K562 (cell line): ENCODE measurements around the gene PHETA1. TPM values are rescaled to one million over a fixed set of nuclear protein-coding genes. Genes with fewer than 3 reads are reported as not detected.

ENCODE experiments used
- ATAC-seq: fragments of 200-7000 bp; cut with Tn5 transposase; 3 replicates; pipeline ENCODE4 v1.9.1; 2020; ENCODE audit warnings: moderate library complexity
- BruUV-seq: library from RNA; stranded (reverse); fragments of 400-500 nt; replicated peaks from 2 replicates; lab custom pipeline; 2021; lab: Mats Ljungman, UMichigan
- CTCF ChIA-PET: fragments of 300-600 bp; formaldehyde crosslinking; extraction: SDS; loops from one replicate; lab custom pipeline; 2021; ENCODE audit warnings: low intra/inter-chr PET ratio; lab: Yijun Ruan, JAX
- POLR2A ChIA-PET: fragments of 300-600, 350-650 bp; sonication (Branson Sonifier 250); formaldehyde crosslinking; extraction: SDS; loops from one replicate; lab custom pipeline; 2021; ENCODE audit warnings: antibody characterized with exemption, inconsistent platforms; lab: Yijun Ruan, JAX
- DNase-seq, 4 experiments: peaks; one replicate each; pipeline versions ENCODE4 v3.0.0 to v3.0.0-alpha.2; 2011 to 2018; ENCODE audit warnings: low spot score in 3 of 4, mixed read lengths in 3 of 4; ENCODE audit errors: extremely low read depth in 1 of 4
- FAIRE-seq: peaks from 2 replicates; lab custom pipeline; 2011; peaks lifted over from hg19 to GRCh38; lab: Jason Lieb, UNC
- H2AFZ ChIP-seq: 2 replicates; pipeline ENCODE4 v1.6.0; 2011; ENCODE audit warnings: low read depth, low read length, control low read depth, inconsistent platforms
- H3K27ac ChIP-seq: fragments of 200-600 bp; 3 replicates; pipeline ENCODE4 v1.8.0; 2011; ENCODE audit warnings: low read depth, mild to moderate bottlenecking, control low read depth, inconsistent platforms, low read length, moderate library complexity, mixed read lengths; ENCODE audit errors: extremely low read depth
- H3K27me3 ChIP-seq, 2 experiments: fragments of 300-600 bp in 1 of 2; 2 replicates in 1 of 2; 3 replicates in 1 of 2; pipeline versions ENCODE4 v1.6.0 to v1.8.0; 2011; ENCODE audit warnings: inconsistent platforms in 2 of 2, low read length in 2 of 2, mild to moderate bottlenecking in 1 of 2, mixed read lengths in 1 of 2, moderate library complexity in 1 of 2; ENCODE audit not compliant: control insufficient read depth in 2 of 2, insufficient read depth in 2 of 2
- H3K36me3 ChIP-seq: fragments of 300-600 bp; 3 replicates; pipeline ENCODE4 v1.8.0; 2011; ENCODE audit warnings: mild to moderate bottlenecking, low read length, inconsistent platforms; ENCODE audit not compliant: control insufficient read depth, insufficient read depth
- H3K4me1 ChIP-seq, 2 experiments: fragments of 200-600 bp in 1 of 2; replicated peaks in 1 of 2; 2 replicates in 1 of 2; 3 replicates in 1 of 2; pipeline versions ENCODE4 v1.5.1 to v1.8.0; 2011; ENCODE audit warnings: inconsistent platforms in 2 of 2, low read length in 2 of 2, mild to moderate bottlenecking in 1 of 2, mixed read lengths in 1 of 2, moderate library complexity in 1 of 2; ENCODE audit not compliant: control insufficient read depth in 2 of 2, insufficient read depth in 2 of 2
- H3K4me2 ChIP-seq: 2 replicates; pipeline ENCODE4 v1.6.1; 2011; ENCODE audit warnings: low read length, control low read depth, inconsistent platforms, mixed read lengths; ENCODE audit not compliant: insufficient read depth
- H3K4me3 ChIP-seq: fragments of 200-600 bp; sonication (generic), shearing (Covaris generic); 2 replicates; pipeline ENCODE4 v1.5.1; 2016; ENCODE audit warnings: control low read depth, inconsistent platforms
- H3K79me2 ChIP-seq: fragments of 200-600 bp; 3 replicates; pipeline ENCODE4 v1.8.0; 2011; ENCODE audit warnings: low read length, inconsistent platforms; ENCODE audit not compliant: control insufficient read depth, insufficient read depth
- H3K9ac ChIP-seq, 2 experiments: 2 replicates each; pipeline versions ENCODE4 v1.6.0 to v1.6.1; 2011; ENCODE audit warnings: low read depth in 2 of 2, low read length in 2 of 2, control low read depth in 1 of 2, inconsistent platforms in 1 of 2, mild to moderate bottlenecking in 1 of 2, mixed read lengths in 1 of 2; ENCODE audit not compliant: insufficient read depth in 1 of 2
- H3K9me1 ChIP-seq: one replicate; pipeline ENCODE4 v1.6.0; 2011; ENCODE audit warnings: inconsistent platforms, mild to moderate bottlenecking, low read length, moderate library complexity; ENCODE audit not compliant: control insufficient read depth, insufficient read depth
- H3K9me3 ChIP-seq: replicated peaks from 2 replicates; pipeline ENCODE4 v1.5.1; 2011; ENCODE audit warnings: low read depth, low read length, inconsistent platforms; ENCODE audit not compliant: control insufficient read depth, insufficient read depth
- H4K20me1 ChIP-seq: replicated peaks from 2 replicates; pipeline ENCODE4 v1.6.1; 2011; ENCODE audit warnings: low read length, inconsistent platforms, mixed read lengths; ENCODE audit not compliant: control insufficient read depth, insufficient read depth
- DEAF1 ChIP-seq: fragments of 450-650 bp; formaldehyde crosslinking; IDR thresholded peaks from 2 replicates; pipeline ENCODE4 v1.4.0; 2020; ENCODE audit warnings: mild to moderate bottlenecking, moderate library complexity
- E2F5 ChIP-seq: sonication (generic); formaldehyde crosslinking; IDR thresholded peaks from 2 replicates; pipeline ENCODE4 v1.8.0; 2022; ENCODE audit warnings: mild to moderate bottlenecking, missing genetic modification reagents
- ERF ChIP-seq: fragments of 450-650 bp; formaldehyde crosslinking; IDR thresholded peaks from 2 replicates; pipeline ENCODE4 v1.4.0; 2020; ENCODE audit warnings: mild to moderate bottlenecking, mixed read lengths
- FOSL1 ChIP-seq: fragments of 200-800 bp; sonication (Bioruptor generic); conservative IDR thresholded peaks from 2 replicates; pipeline ENCODE4 v1.6.1; 2016; ENCODE audit warnings: missing genetic modification characterization, missing compliant biosample characterization
- GTF3C2 ChIP-seq: IDR thresholded peaks from 3 replicates; pipeline ENCODE4 v1.6.1; 2011; ENCODE audit warnings: borderline replicate concordance, mild to moderate bottlenecking, moderate library complexity; ENCODE audit not compliant: insufficient read length; ENCODE audit errors: extremely low read depth
- HNRNPH1 ChIP-seq: fragments of 200-400 bp; formaldehyde crosslinking; optimal IDR thresholded peaks from 2 replicates; pipeline ENCODE3; 2017; ENCODE audit warnings: low read depth, mild to moderate bottlenecking, low read length, moderate library complexity
- KDM4B ChIP-seq, 2 experiments: fragments of 450-650 bp in 1 of 2; sonication (generic) in 1 of 2; IDR thresholded peaks; 2 replicates each; pipeline ENCODE4 v1.6.1; 2016 to 2017; ENCODE audit warnings: borderline replicate concordance in 2 of 2, antibody characterized with exemption in 1 of 2, low read depth in 1 of 2, mild to moderate bottlenecking in 1 of 2
- POLR2G ChIP-seq: fragments of 200-400 bp; formaldehyde crosslinking; IDR thresholded peaks from 2 replicates; pipeline ENCODE4 v1.6.1; 2017; ENCODE audit warnings: low read depth, mild to moderate bottlenecking, antibody characterized with exemption, low read length, moderate library complexity
- POLR3A ChIP-seq: IDR thresholded peaks from 2 replicates; pipeline ENCODE4 v1.6.1; 2011; ENCODE audit warnings: borderline replicate concordance, mild to moderate bottlenecking, moderate library complexity; ENCODE audit not compliant: insufficient read length, insufficient read depth; ENCODE audit errors: extremely low read depth
- RBM15 ChIP-seq: fragments of 200-400 bp; formaldehyde crosslinking; IDR thresholded peaks from 2 replicates; pipeline ENCODE4 v1.6.1; 2018; ENCODE audit warnings: mild to moderate bottlenecking, low read length, moderate library complexity; ENCODE audit not compliant: insufficient read depth
- STAT5B ChIP-seq: fragments of 250-450 bp; sonication (Bioruptor Pico); IDR thresholded peaks from 2 replicates; pipeline ENCODE4 v1.8.0; 2021; ENCODE audit warnings: mild to moderate bottlenecking, inconsistent platforms
- ZBTB7A ChIP-seq: IDR thresholded peaks from 2 replicates; pipeline ENCODE4 v1.6.1; 2011; ENCODE audit warnings: low read depth, mild to moderate bottlenecking, low read length, moderate library complexity, borderline replicate concordance; ENCODE audit not compliant: control insufficient read depth
- WGBS: fragments of 100-300 bp; shearing (Covaris generic); methylation state at CpG from one replicate; pipeline ENCODE4 v1.1.6; 2016; ENCODE audit warnings: low coverage, mixed read lengths; ENCODE audit not compliant: insufficient coverage; ENCODE audit errors: missing lambda C conversion rate; 5-methylcytosine and 5-hydroxymethylcytosine counted together
- in situ Hi-C: fragments of 300-500 bp; cut with MboI; formaldehyde crosslinking; loops from 4 replicates; pipeline ENCODE4 v1.15.0; 2018; ENCODE audit warnings: inconsistent platforms, mixed read lengths
- intact Hi-C: fragments of 100-400 bp; cut with micrococcal nuclease; formaldehyde crosslinking; loops from 2 replicates; pipeline ENCODE4 v1.14.2; 2022
- polyA plus RNA-seq, 8 experiments: library from polyadenylated mRNA; depleted of rRNA in 4 of 8; stranded (reverse) in 5 of 8; unstranded in 3 of 8; fragments of >200 nt; fragmentation: Nextera tagmentation in 2 of 8; fragmentation: Illumina TruSeq in 1 of 8; extraction: Ambion mirVana in 2 of 8; extraction: Trizol in 1 of 8; gene quantifications; 2 replicates each; pipeline versions ENCODE4 v1.2.1 to v1.2.3, GENCODE V29; 2011 to 2014; ENCODE audit warnings: inconsistent platforms in 1 of 8, missing spikeins in 1 of 8
- total RNA-seq, 7 experiments: library from RNA; depleted of rRNA in 6 of 7; stranded (reverse); fragments of >200 nt in 6 of 7; fragmentation: Illumina TruSeq in 2 of 7; extraction: Trizol in 2 of 7; gene quantifications; 2 replicates each; pipeline versions ENCODE4 v1.2.1 to v1.2.3, GENCODE V29; 2011 to 2021; ENCODE audit warnings: low replicate concordance in 1 of 7
- TF ChIP-seq, protein P1 (sequence below): sonication (generic); formaldehyde crosslinking; IDR thresholded peaks from 2 replicates; pipeline ENCODE4 v1.8.1; 2022; ENCODE audit warnings: missing genetic modification reagents
- TF ChIP-seq, protein P2 (sequence below): fragments of 450-650 bp; IDR thresholded peaks from 2 replicates; pipeline ENCODE4 v1.6.1; 2016; ENCODE audit warnings: missing biosample characterization, missing genetic modification characterization

PHETA1 gene
- total and polyA plus RNA-seq, 9 of the 15 experiments (the other 6 are each of a cell fraction or from before 2014, with no cell fraction given) = 0.03 to 12.4 (median 3.0) TPM

DNA sequence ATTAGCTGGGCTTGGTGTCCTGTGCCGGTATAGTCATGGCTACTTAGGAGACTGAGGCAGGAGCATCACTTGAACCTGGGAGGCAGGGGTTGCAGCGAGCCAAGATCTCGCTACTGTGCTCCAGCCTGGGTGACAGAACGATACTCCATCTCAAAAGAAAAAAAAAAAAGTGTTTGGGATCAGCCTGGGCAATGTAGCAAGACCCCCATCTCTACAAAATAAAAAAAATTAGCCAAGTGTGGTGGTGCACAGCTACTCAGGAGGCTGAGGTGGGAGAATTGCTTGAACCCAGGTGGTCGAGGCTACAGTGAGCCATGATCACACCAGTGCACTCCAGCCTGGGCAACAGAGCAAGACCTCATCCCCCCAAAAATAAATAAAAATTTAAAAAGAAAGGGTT lies 47.6 kb downstream of the PHETA1 start:
- no peak overlapping the region for H3K4me2 ChIP-seq
- no peak overlapping the region for H3K27ac ChIP-seq
- ATAC-seq (no peak), FAIRE-seq (no peak), DNase-seq (no peak)
- no peak overlapping the region for H3K4me3 ChIP-seq
- intact Hi-C loops = no loop called here
- in situ Hi-C loops = no loop called here
- ChIA-PET CTCF (no interaction called here), POLR2A (interaction anchor here (0.9 kb wide), 1 partner anchor 9 kb away, joined by 4 read pairs; no protein-coding TSS in a partner anchor)
- H3K9ac ChIP-seq = no peak overlapping the region
- H4K20me1 ChIP-seq = no peaks in the 10 kb centered on the region
- BruUV-seq = no TSS peak
- WGBS = 3% methylated on average over 5 of the region's 5 CpGs
- peaks cover 30 to 50% of the 10 kb centered on the region in 2 experiments; a peak in 4 of 5 replicates for H3K27me3 ChIP-seq
- no peaks in the 10 kb centered on the region for H3K9me3 ChIP-seq
- no peaks in the 10 kb centered on the region for H3K36me3 ChIP-seq
- no peaks in the 10 kb centered on the region for H3K9me1 ChIP-seq
- H3K79me2 ChIP-seq = no peaks in the 10 kb centered on the region
- no peak overlapping the region for H2AFZ ChIP-seq
- peaks cover 0 to 21% of the 10 kb centered on the region in 2 experiments; a peak in 3 of 5 replicates for H3K4me1 ChIP-seq
- TF ChIP-seq E2F5 (CRISPR knock-in tag) (no peak), RBM15 (no peak), FOSL1 (tag) (no peak), GTF3C2 (no peak), POLR3A (no peak), ZBTB7A (no peak), ERF (no peak), STAT5B (CRISPR knock-in tag) (no peak), KDM4B (IDR thresholded peaks at IDR 0.05; ENCODE audit: borderline replicate concordance in 2 of 2, low read depth in 1 of 2) (no peak), POLR2G (no peak), DEAF1 (CRISPR knock-in tag) (no peak), HNRNPH1 (no peak)
- TF ChIP-seq, protein P1, sequence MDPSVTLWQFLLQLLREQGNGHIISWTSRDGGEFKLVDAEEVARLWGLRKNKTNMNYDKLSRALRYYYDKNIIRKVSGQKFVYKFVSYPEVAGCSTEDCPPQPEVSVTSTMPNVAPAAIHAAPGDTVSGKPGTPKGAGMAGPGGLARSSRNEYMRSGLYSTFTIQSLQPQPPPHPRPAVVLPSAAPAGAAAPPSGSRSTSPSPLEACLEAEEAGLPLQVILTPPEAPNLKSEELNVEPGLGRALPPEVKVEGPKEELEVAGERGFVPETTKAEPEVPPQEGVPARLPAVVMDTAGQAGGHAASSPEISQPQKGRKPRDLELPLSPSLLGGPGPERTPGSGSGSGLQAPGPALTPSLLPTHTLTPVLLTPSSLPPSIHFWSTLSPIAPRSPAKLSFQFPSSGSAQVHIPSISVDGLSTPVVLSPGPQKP (CRISPR knock-in tag) = no peak
- TF ChIP-seq, protein P2, sequence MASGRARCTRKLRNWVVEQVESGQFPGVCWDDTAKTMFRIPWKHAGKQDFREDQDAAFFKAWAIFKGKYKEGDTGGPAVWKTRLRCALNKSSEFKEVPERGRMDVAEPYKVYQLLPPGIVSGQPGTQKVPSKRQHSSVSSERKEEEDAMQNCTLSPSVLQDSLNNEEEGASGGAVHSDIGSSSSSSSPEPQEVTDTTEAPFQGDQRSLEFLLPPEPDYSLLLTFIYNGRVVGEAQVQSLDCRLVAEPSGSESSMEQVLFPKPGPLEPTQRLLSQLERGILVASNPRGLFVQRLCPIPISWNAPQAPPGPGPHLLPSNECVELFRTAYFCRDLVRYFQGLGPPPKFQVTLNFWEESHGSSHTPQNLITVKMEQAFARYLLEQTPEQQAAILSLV = no peak
